HG02798 (cell line): Measurements from ENCODE around the gene FGR.

ENCODE experiments used
- ATAC-seq: cut with Tn5 transposase; IDR thresholded peaks from one replicate; pipeline ENCODE4 v1.9.1; 2021; ENCODE audit warnings: mild to moderate bottlenecking; ENCODE audit not compliant: unreplicated experiment, poor library complexity

The FGR gene

DNA sequence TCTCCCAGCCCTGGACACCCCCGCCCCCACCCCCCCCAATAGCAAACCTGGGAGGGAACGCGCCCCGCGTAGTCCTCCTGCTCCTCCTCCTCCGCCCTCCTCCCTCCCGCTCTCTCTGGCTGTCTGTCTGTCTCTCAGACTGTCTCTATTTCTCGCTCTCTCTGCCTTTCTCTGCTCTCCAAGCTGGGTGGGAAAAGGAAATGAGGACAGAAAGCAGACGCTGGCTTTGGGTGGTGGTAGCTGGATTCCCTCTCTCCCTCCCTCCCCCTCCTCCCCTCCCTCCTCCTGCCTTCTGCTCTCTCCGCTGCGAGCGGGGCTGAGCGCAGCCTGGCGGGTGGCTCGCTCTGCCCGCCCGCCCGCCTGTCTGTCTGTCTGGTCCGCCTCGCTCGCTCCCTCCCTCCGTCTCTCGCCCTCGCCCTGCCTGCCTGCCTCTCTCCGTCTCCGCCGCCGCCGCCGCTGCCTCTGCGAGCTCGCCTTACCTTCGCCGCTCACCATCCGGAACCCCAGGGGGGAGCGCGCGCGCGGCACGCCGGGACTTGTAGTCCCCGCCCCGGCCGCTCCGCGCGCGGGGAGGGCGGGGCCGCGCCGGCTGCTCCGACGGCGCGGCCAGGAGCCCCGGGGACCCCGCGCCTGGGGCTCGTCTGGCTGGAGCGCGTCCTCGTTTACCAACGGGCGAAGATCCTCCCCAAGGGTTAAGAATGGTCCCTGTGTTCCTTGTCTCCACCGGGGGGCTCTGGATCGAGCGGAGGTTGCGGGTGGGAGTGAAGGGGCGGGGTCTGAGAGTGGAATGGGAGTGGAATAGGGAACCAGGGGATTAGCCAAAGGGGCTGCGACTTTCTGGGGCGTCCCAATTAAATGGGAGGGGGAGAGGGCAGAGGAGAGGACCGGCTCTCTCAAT, 31.1 kb downstream of the FGR start, which contains the start of gene AHDC1:
Gene AHDC1 (minus strand): TSS at position 464 of the 898 bp plus-strand sequence. CDS start 52,029 bp downstream, outside the sequence.
- ATAC-seq: peak; percentile 67

GRCh38 chr1:27603309-27603680, 31.7 kb downstream of the FGR start:
- ATAC-seq: no peak

GRCh38 chr1:27602462-27603308, 32.3 kb downstream of the FGR start:
- ATAC-seq: no peak

GRCh38 chr1:27601771-27602461, 33.1 kb downstream of the FGR start:
- ATAC-seq: no peak

DNA sequence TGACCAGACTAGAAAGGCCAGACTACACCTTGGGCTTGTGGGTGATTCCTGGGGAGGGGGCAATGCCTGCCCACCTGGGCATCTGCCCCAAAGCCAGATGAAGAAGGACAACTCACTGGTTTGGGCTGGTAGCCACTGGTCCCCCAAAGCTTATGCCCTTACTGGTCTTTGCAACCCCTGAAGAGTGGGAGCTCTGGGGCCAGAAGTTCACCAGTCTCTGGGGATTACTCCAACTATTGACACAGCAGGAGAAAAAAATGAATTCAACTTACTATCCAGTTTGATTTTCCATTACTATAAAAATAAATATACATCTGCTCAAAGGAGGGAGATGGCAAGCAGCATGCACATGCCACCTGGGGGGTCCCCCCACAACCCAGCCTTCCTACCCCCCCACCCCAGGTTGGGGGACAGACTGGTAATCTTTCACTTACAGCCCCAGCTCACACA, 33.6 kb downstream of the FGR start:
- no peak for ATAC-seq

DNA sequence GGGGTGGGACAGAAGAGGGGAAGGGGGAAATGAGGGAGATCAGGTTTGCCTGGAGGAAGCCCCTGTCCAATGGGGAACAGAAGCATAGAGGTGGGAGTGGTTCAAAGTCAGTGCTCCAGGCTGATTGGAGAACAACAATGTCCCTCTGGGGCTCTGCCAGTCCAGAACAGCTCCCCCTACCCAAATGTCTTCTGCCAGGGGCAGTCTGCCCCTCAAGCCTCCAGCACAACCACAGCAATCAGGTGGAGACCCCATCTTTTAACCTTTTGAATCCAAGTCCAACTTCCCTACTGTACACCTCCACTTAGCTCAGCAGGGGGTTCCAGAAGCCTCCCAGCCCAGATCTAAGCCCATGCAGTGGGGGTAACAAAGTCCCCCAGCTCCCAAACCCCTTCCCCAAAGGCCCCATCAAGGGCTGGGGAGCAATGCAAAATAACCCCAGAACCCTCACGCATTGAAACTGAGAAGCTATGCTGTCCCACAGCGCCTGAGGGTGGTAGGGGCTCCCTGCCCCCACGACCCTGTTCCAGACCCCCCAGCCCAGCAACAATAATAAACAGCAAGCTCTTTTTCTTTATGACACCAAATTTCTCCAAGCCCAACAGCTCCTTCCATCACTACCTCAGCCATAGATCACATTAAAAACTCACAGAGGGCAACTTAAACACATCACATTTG, 34.3 kb downstream of the FGR start:
- no peak for ATAC-seq

- no peak for ATAC-seq
These were observed 35.1 kb downstream of the FGR start for GRCh38 chr1:27599605-27600497.

DNA sequence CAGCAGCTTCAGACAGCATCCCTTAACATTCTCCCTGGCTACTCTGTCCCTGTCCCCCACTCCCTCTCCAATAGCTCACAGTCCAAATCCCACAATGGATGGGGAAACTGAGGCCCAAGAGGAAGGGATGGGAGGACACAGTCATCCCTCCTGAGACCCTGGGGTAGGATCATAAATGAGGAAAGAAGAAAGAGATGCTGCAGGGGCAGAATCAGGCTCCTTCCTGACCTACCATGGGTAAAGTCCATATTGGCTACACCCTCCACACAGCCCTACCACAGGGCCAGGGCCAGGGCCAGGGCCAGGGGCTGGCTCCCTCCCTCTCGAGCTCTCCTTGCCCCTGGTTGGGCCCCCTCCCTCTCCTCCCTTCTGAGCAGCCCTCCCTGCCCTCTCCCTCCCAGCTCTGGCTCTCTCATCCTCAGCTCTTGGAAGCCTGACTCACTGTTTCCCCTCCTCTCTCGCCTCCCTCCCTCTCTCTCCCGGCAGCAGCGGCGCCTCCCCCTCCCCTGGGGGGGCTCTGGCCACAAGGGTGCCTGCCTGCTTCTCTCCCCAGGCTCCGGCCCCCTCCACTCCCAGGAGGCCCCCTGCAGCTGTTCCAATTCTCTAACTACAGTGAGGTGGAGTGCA, 36.0 kb downstream of the FGR start:
- no peak for ATAC-seq

DNA sequence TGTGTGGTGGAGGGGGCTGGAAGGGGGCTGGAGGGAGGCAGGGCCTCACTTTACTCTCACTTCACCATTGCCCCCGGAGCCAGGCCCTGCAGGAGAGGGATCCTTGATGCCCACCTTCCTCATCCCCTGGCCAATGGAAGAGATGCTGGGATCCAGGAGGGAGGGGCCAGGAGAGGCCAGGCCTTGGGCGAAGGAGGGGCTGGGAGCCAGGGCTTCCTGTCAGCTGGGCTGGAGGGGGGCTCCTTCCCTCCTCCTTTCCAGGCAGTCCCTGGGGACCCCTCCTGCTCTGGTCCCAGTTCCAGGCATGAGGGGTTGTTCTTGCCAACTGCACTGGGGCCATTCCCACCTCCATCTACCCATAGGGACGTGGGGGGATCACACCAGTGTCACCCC, 36.7 kb downstream of the FGR start:
- ATAC-seq: no peak

GRCh38 chr1:27597516-27598294, 37.3 kb downstream of the FGR start:
- no peak for ATAC-seq

- ATAC-seq: no peak
These were observed 38.0 kb downstream of the FGR start for GRCh38 chr1:27596986-27597385.

DNA sequence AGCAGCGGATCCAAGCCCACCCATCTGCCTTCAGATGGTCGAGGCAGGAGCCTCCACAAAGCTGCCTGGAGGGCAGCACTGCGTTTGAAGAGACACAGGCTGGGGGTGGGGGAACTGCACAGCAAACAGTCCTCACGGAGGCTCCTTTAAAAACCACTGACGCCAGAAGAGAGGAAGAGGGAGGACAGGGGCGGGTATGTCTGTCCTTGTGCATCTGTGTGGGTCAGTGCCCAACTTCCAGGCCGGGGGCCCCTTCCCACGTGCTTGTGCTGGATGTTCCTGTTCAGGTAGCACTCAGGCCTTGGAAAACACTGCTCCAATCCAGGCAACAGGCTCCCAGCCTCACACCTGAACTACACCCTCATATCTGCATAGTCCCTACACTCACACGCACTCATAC, 38.7 kb downstream of the FGR start:
- ATAC-seq: no peak

DNA sequence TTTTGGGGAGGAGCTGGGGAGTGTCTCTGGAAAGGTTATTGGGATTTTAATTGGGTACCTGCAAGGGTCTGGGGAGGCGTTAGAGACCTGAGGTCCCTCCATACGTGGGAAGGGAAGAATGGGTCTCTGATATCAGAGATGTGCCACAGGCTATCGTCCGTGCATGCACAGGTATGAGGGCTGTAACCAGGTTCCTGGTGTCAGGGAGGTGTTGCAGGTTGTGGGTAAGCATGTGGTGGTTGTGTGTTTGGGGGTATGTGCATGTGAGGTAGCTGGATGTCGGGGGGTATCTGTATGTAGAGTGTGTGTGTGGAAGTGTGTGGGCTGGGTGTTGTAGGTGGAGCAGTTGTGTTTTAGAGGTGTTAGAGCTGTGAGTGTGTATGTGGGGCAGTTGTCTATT, 39.4 kb downstream of the FGR start:
- ATAC-seq: no peak

GRCh38 chr1:27594564-27595510, 40.1 kb downstream of the FGR start:
- no peak for ATAC-seq

DNA sequence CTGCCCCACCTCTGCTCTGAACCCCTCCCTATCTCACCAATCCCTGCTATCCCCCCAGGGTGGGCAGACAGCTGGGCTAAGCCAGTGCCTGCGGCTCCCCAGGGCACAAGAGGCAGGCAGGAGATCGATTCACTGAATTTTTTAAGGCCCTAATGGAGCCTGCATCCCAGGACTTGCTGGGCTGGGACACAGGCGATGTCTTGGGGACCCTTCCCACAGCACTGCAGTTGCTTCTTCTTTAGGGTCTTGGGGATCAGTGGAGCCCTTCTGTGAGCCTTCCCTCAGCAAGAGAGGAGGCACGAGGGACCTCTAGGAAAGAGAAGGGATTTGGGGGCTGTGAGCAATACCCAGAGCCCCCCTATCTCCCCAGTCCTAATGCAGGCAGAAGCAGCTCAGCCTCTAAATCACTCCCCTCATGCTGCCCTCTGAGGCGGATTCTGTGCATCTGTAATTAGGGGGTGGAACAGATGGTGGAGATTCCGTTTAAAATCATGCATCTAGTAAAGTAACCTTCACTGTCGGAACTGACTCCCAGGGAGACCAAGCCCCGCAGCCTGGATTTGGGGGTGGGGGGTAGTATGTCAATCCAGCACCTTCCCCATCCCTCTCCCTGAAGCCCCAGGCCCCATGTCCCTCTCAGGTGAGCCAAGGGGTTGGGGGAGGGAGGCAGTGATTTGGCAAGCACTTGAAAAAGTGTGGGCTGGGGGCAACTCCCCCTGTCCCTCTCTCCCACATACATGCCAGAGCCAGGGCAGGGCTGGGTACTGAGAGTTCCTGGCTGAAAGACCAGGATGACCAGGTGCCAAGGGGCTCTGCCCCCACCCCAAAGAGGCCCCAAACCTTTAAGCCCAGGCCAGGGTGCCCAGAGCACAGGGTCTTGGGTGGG, 41.1 kb downstream of the FGR start:
- no peak for ATAC-seq
